GM12878 (cell line): ENCODE data around the gene MED22. TPM values are rescaled to one million over a fixed set of nuclear protein-coding genes. Genes with fewer than 3 reads are reported as not detected.

Experiments used
- ATAC-seq: fragments of 200-7000 bp; cut with Tn5 transposase; 3 replicates; pipeline ENCODE4 v1.9.1; 2020; ENCODE audit warnings: mild to moderate bottlenecking, moderate library complexity
- BruUV-seq: library from RNA; stranded (reverse); fragments of 400-500 nt; replicated peaks from 2 replicates; lab custom pipeline; 2021; lab: Mats Ljungman, UMichigan
- CTCF ChIA-PET: fragments of 300-600 bp; sonication (Branson Sonifier 250); formaldehyde crosslinking; extraction: SDS; loops from one replicate; lab custom pipeline; 2021; ENCODE audit warnings: inconsistent platforms; lab: Yijun Ruan, JAX
- POLR2A ChIA-PET: fragments of 350-600 bp; formaldehyde crosslinking; extraction: SDS; loops from one replicate; lab custom pipeline; 2021; ENCODE audit warnings: inconsistent platforms; lab: Charles Lee
- RAD21 ChIA-PET: fragments of 300-600 bp; sonication (Branson Sonifier 250); formaldehyde crosslinking; loops from one replicate; lab custom pipeline; 2023; ENCODE audit warnings: antibody characterized with exemption; ENCODE audit not compliant: unreplicated experiment; lab: Charles Lee
- SMC1A ChIA-PET: fragments of 300-600 bp; sonication (Branson Sonifier 250); formaldehyde crosslinking; loops from one replicate; lab custom pipeline; 2023; ENCODE audit not compliant: unreplicated experiment, uncharacterized antibody; lab: Charles Lee
- DNase-seq: peaks from one replicate; pipeline ENCODE4 v3.0.0-alpha.2; 2011; ENCODE audit warnings: low read depth, low spot score
- FAIRE-seq: peaks from 3 replicates; lab custom pipeline; 2011; peaks lifted over from hg19 to GRCh38; lab: Jason Lieb, UNC
- H2AFZ ChIP-seq: 2 replicates; pipeline ENCODE4 v1.6.0; 2011; ENCODE audit warnings: low read depth, low read length, control low read depth; ENCODE audit not compliant: control insufficient read depth
- H3K27ac ChIP-seq: 2 replicates; pipeline ENCODE4 v1.5.1; 2011; ENCODE audit warnings: control low read depth; ENCODE audit not compliant: control insufficient read depth, insufficient read depth
- H3K27me3 ChIP-seq, 2 experiments: replicated peaks in 1 of 2; 2 replicates each; pipeline versions ENCODE4 v1.6.0 to v1.6.1; 2011; ENCODE audit warnings: low read length in 1 of 2; ENCODE audit not compliant: control insufficient read depth in 2 of 2, insufficient read depth in 2 of 2
- H3K36me3 ChIP-seq, 2 experiments: 2 replicates each; pipeline ENCODE4 v1.5.1; 2011; ENCODE audit warnings: low read length in 1 of 2; ENCODE audit not compliant: control insufficient read depth in 2 of 2, insufficient read depth in 2 of 2
- H3K4me1 ChIP-seq: 2 replicates; pipeline ENCODE4 v1.6.1; 2011; ENCODE audit warnings: mild to moderate bottlenecking, low read length, moderate library complexity, mixed read lengths; ENCODE audit not compliant: control insufficient read depth, insufficient read depth
- H3K4me2 ChIP-seq: 2 replicates; pipeline ENCODE4 v1.6.0; 2011; ENCODE audit warnings: control low read depth; ENCODE audit not compliant: control insufficient read depth, insufficient read depth
- H3K4me3 ChIP-seq: fragments of 200-600 bp; sonication (generic); 2 replicates; pipeline ENCODE4 v1.5.1; 2016
- H3K79me2 ChIP-seq: 2 replicates; pipeline ENCODE4 v1.6.0; 2011; ENCODE audit warnings: low read length; ENCODE audit not compliant: control insufficient read depth, insufficient read depth
- H3K9ac ChIP-seq: 2 replicates; pipeline ENCODE4 v1.8.0; 2011; ENCODE audit warnings: low read length, control low read depth, mixed read lengths; ENCODE audit not compliant: control insufficient read depth, insufficient read depth
- H3K9me3 ChIP-seq: replicated peaks from 3 replicates; pipeline ENCODE4 v1.5.1; 2011; ENCODE audit warnings: mild to moderate bottlenecking, low read length; ENCODE audit not compliant: control insufficient read depth, insufficient read depth
- H4K20me1 ChIP-seq: 2 replicates; pipeline ENCODE4 v1.6.0; 2011; ENCODE audit not compliant: control insufficient read depth, insufficient read depth
- BRCA1 ChIP-seq: IDR thresholded peaks from 2 replicates; pipeline ENCODE4 v1.6.1; 2011; ENCODE audit warnings: low read depth, low read length, improper control_type of control experiment
- CTCF ChIP-seq, 3 experiments: IDR thresholded peaks in 2 of 3; conservative IDR thresholded peaks in 1 of 3; 2 replicates each; pipeline ENCODE4 v1.5.1; 2011; ENCODE audit warnings: low read depth in 3 of 3, low read length in 3 of 3, mild to moderate bottlenecking in 3 of 3, control low read depth in 2 of 3, moderate library complexity in 2 of 3, inconsistent platforms in 1 of 3, mixed read lengths in 1 of 3; ENCODE audit not compliant: control insufficient read depth in 2 of 3, insufficient read depth in 1 of 3; ENCODE audit errors: extremely low read depth in 1 of 3
- LARP7 ChIP-seq: fragments of 450-650 bp; IDR thresholded peaks from 2 replicates; pipeline ENCODE4 v1.6.1; 2017; ENCODE audit warnings: mild to moderate bottlenecking
- POLR2A ChIP-seq: IDR thresholded peaks from 2 replicates; pipeline ENCODE4 v1.6.1; 2011; ENCODE audit warnings: low read depth, mild to moderate bottlenecking, low read length
- POLR2AphosphoS5 ChIP-seq: IDR thresholded peaks from 2 replicates; pipeline ENCODE4 v1.6.1; 2011; ENCODE audit warnings: mild to moderate bottlenecking, low read length, inconsistent platforms
- RAD21 ChIP-seq: IDR thresholded peaks from 2 replicates; pipeline ENCODE4 v1.6.1; 2011; ENCODE audit warnings: mild to moderate bottlenecking, low read depth, low read length, moderate library complexity; ENCODE audit not compliant: insufficient read depth
- WGBS: methylation state at CpG from one replicate; pipeline ENCODE4 v1.1.6; 2016; ENCODE audit warnings: low lambda C conversion rate; ENCODE audit not compliant: insufficient replicate concordance, insufficient coverage; ENCODE audit errors: missing lambda C conversion rate; 5-methylcytosine and 5-hydroxymethylcytosine counted together
- in situ Hi-C: fragments of 300-500 bp; cut with MboI; formaldehyde crosslinking; loops from 9 replicates; pipeline ENCODE4 v1.14.3; 2018; ENCODE audit warnings: mixed read lengths
- intact Hi-C: fragments of 100-400 bp; cut with micrococcal nuclease; formaldehyde crosslinking; loops from one replicate; pipeline ENCODE4 v1.14.2; 2022; ENCODE audit not compliant: unreplicated experiment
- polyA plus RNA-seq, 11 experiments: library from polyadenylated mRNA; depleted of rRNA in 4 of 11; unstranded in 6 of 11; stranded (reverse) in 5 of 11; fragments of >200 nt; fragmentation: Nextera tagmentation in 4 of 11; fragmentation: Illumina TruSeq in 1 of 11; extraction: Ambion mirVana in 4 of 11; extraction: Trizol in 1 of 11; gene quantifications; 1 replicate in 1 of 11; 2 replicates in 10 of 11; pipeline versions ENCODE4 v1.2.1 to v1.2.3, GENCODE V29; 2011 to 2016; ENCODE audit warnings: inconsistent platforms in 2 of 11, missing spikeins in 2 of 11, low read depth in 1 of 11
- total RNA-seq, 4 experiments: library from RNA; depleted of rRNA in 3 of 4; stranded (reverse); fragments of >200 nt in 3 of 4; fragmentation: Illumina TruSeq in 1 of 4; extraction: Trizol in 1 of 4; gene quantifications; 2 replicates each; pipeline versions ENCODE4 v1.2.1 to v1.2.3, GENCODE V29; 2013 to 2021

Gene MED22
- total and polyA plus RNA-seq, 10 of the 15 experiments (the other 5 are each of a cell fraction or from before 2014, with no cell fraction given): 1.4 to 42.1 (median 24.6) TPM

DNA sequence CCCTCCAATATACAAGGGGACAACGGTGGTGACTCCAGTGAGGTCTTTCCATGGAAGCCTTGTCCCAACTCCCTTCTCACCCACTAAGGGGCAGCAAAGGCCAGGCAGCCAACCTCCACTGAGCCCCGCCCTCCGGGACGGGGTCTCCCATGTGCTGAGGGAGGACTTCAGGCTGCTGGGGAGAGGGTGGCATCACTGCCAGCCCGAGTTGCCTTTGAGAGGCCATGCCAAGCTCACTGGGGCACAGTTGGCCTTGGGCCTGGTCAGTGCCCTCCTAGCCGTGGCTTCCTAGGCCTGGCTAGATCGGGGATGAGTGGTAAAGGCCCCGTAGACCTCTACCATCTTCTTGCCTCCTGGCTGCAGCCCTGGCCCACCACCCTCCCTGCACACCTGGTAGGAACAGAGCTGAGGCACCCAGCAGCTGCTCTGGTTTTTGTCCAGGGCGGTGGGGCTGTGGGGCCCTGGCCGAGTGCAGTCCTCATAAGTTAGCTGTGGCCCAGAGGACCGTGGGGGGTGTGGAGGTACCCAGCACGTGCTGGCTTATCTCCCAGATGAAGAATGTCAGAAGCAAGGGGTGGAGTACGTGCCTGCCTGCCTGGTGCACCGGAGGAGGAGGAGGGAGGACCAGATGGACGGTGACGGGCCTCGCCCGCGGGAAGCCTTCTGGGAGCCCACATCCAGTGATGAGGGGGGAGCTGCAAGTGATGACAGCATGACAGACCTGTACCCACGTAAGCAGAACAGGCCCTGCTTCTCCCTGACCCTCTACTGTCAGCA lies 11.7 kb upstream of the MED22 start:
- FAIRE-seq (no peak), ATAC-seq (no peak), DNase-seq (no peak)
- WGBS: 80% methylated on average over 20 of the region's 20 CpGs
- H3K9me3 ChIP-seq: no peaks in the 10 kb centered on the region
- no TSS peak for BruUV-seq
- H2AFZ ChIP-seq: no peak overlapping the region
- H3K4me3 ChIP-seq: no peak overlapping the region
- POLR2A ChIA-PET: interaction anchor here (1.5 kb wide), 1 partner anchor 11 kb away, joined by 3 read pairs; no protein-coding TSS in a partner anchor
- TF ChIP-seq CTCF (IDR thresholded peaks at IDR 0.05 in 2 of 3, conservative IDR thresholded peaks at IDR 0.05 in 1 of 3; ENCODE audit: control insufficient read depth in 2 of 3, extremely low read depth in 1 of 3, insufficient read depth in 1 of 3, low read depth in 3 of 3, low read length in 3 of 3) (peak; percentile 7 to 35 (median 10); a peak in 4 of 6 replicates), POLR2AphosphoS5 (peak; percentile 3; the same call in 1 of the 2 replicates), RAD21 (peak; percentile 39; the same call in 1 of the 2 replicates), POLR2A (peak; percentile 61), LARP7 (no peak), BRCA1 (no peak)
- RAD21 ChIA-PET: no interaction called here
- CTCF ChIA-PET: no interaction called here
- in situ Hi-C loops: no loop called here
- no peak overlapping the region for H3K9ac ChIP-seq
- H3K4me1 ChIP-seq: no peaks in the 10 kb centered on the region; the same call in none of the 2 replicates
- intact Hi-C loops: no loop called here
- H3K79me2 ChIP-seq: peaks cover 21% of the 10 kb centered on the region
- no peaks in the 10 kb centered on the region for H3K27me3 ChIP-seq
- H3K27ac ChIP-seq: no peak overlapping the region
- SMC1A ChIA-PET: no interaction called here
- H3K4me2 ChIP-seq: no peak overlapping the region
- no peaks in the 10 kb centered on the region for H4K20me1 ChIP-seq
- peaks cover 22 to 30% of the 10 kb centered on the region in 2 experiments; a peak in 3 of 4 replicates for H3K36me3 ChIP-seq
